Thyroid gland (tissue), 4 donors: ENCODE measurements around the gene MDC1. TPM values are rescaled to one million over a fixed set of nuclear protein-coding genes. Genes with fewer than 3 reads are reported as not detected.

Source experiments
- DNase-seq, 2 donors: peaks; one replicate each; pipeline ENCODE4 v3.0.0-alpha.2; 2019
- H3K27ac ChIP-seq, 3 donors: fragments of 200-600 bp; sonication (generic); 1 replicate in 2 of 3; 2 replicates in 1 of 3; pipeline ENCODE4 v1.5.1; 2016 to 2019; ENCODE audit warnings: mild to moderate bottlenecking in 1 of 3, moderate library complexity in 1 of 3
- H3K27me3 ChIP-seq: fragments of 200-600 bp; sonication (generic); one replicate; pipeline ENCODE4 v1.5.1; 2019
- H3K36me3 ChIP-seq, 2 donors: fragments of 200-600 bp; sonication (generic); one replicate each; pipeline ENCODE4 v1.5.1; 2016 to 2019
- H3K4me1 ChIP-seq, 2 donors: fragments of 200-600 bp; sonication (generic); one replicate each; pipeline ENCODE4 v1.5.1; 2017 to 2019
- H3K4me3 ChIP-seq, 3 donors: fragments of 200-600 bp; sonication (generic); replicated peaks in 1 of 3; 1 replicate in 2 of 3; 2 replicates in 1 of 3; pipeline ENCODE4 v1.5.1; 2016; ENCODE audit warnings: mild to moderate bottlenecking in 1 of 3
- H3K9me3 ChIP-seq: fragments of 200-600 bp; sonication (generic); one replicate; pipeline ENCODE4 v1.5.1; 2017
- CTCF ChIP-seq, 6 experiments: fragments of 200-600 bp in 3 of 6; fragments of 450-650 bp in 3 of 6; sonication (generic) in 3 of 6; IDR thresholded peaks; one replicate each; pipeline ENCODE4 v1.5.1; 2016 to 2019; ENCODE audit warnings: antibody characterized with exemption in 6 of 6, mild to moderate bottlenecking in 2 of 6, inconsistent platforms in 1 of 6, moderate library complexity in 1 of 6
- POLR2A ChIP-seq, 2 donors: fragments of 450-650 bp; IDR thresholded peaks; one replicate each; pipeline ENCODE4 v1.6.1; 2017; ENCODE audit warnings: antibody characterized with exemption in 2 of 2, mild to moderate bottlenecking in 2 of 2, moderate library complexity in 1 of 2
- WGBS, 2 donors: methylation state at CpG; one replicate each; pipeline ENCODE4 v1.1.5; 2017; 5-methylcytosine and 5-hydroxymethylcytosine counted together
- intact Hi-C: fragments of 100-400 bp; cut with DNase I; formaldehyde crosslinking; loops from one replicate; pipeline ENCODE4 v1.15.1; 2023
- total RNA-seq, 4 donors: library from RNA; depleted of rRNA; stranded (reverse); fragments of >200 nt; gene quantifications; one replicate each; pipeline ENCODE4 v1.2.3, GENCODE V29; 2016

The MDC1 gene
- total RNA-seq, 4 donors from 2014 or later, result 15.3 to 27.2 (median 20.2) TPM

- Histone ChIP-seq H3K4me3 (no peak overlapping the region), H3K27ac (no peak overlapping the region), H3K9me3 (no peaks in the 10 kb centered on the region), H3K36me3 (peaks cover 21 to 32% of the 10 kb centered on the region in 2 donors), H3K4me1 (peaks cover 14 to 27% of the 10 kb centered on the region in 2 donors), H3K27me3 (no peaks in the 10 kb centered on the region)
- WGBS, 2 donors, result 94 to 95% methylated on average over 1 of the region's 1 CpG
- intact Hi-C loops, result no loop called here
- no peak for TF ChIP-seq POLR2A (IDR thresholded peaks at IDR 0.05)
- TF ChIP-seq CTCF (IDR thresholded peaks at IDR 0.05), result no peak
- DNase-seq, result no peak
These were observed 2.8 kb downstream of the MDC1 start for GRCh38 chr6:30714263-30714662.

- no peak overlapping the region for H3K4me3 ChIP-seq
- H3K4me1 ChIP-seq, result peaks cover 8 to 12% of the 10 kb centered on the region in 2 donors
- TF ChIP-seq POLR2A (IDR thresholded peaks at IDR 0.05) (no peak), CTCF (IDR thresholded peaks at IDR 0.05) (no peak)
- H3K36me3 ChIP-seq, result peaks cover 25 to 32% of the 10 kb centered on the region in 2 donors
- H3K27ac ChIP-seq, result no peak overlapping the region
- DNase-seq, result no peak
- no peaks in the 10 kb centered on the region for H3K27me3 ChIP-seq
- 91 to 93% methylated on average over 7 of the region's 7 CpGs for WGBS, 2 donors
- intact Hi-C loops, result no loop called here
- H3K9me3 ChIP-seq, result no peaks in the 10 kb centered on the region
These were observed 4.6 kb downstream of the MDC1 start for GRCh38 chr6:30712441-30712945.

- Histone ChIP-seq H3K27ac (no peak overlapping the region), H3K9me3 (no peaks in the 10 kb centered on the region), H3K4me1 (peaks cover 8 to 12% of the 10 kb centered on the region in 2 donors), H3K4me3 (no peak overlapping the region), H3K36me3 (peaks cover 31 to 32% of the 10 kb centered on the region in 2 donors), H3K27me3 (no peaks in the 10 kb centered on the region)
- TF ChIP-seq POLR2A (IDR thresholded peaks at IDR 0.05) (no peak), CTCF (IDR thresholded peaks at IDR 0.05) (no peak)
- no peak for DNase-seq
- intact Hi-C loops, result no loop called here
- 92 to 100% methylated on average over 1 of the region's 1 CpG for WGBS, 2 donors
These were observed 5.2 kb downstream of the MDC1 start for GRCh38 chr6:30711758-30712380.

- no peak overlapping the region for H3K27ac ChIP-seq
- H3K27me3 ChIP-seq, result no peaks in the 10 kb centered on the region
- 96 to 98% methylated on average over 2 of the region's 2 CpGs for WGBS, 2 donors
- H3K4me3 ChIP-seq, result no peak overlapping the region
- H3K4me1 ChIP-seq, result no peaks in the 10 kb centered on the region
- H3K36me3 ChIP-seq, result peaks cover 30 to 32% of the 10 kb centered on the region in 2 donors
- TF ChIP-seq POLR2A (IDR thresholded peaks at IDR 0.05) (no peak), CTCF (IDR thresholded peaks at IDR 0.05) (no peak)
- DNase-seq, result no peak
- intact Hi-C loops, result no loop called here
- H3K9me3 ChIP-seq, result no peaks in the 10 kb centered on the region
These were observed 7.8 kb downstream of the MDC1 start for GRCh38 chr6:30709101-30709868.
